Inflammatory macrophage treated with lipopolysaccharide for 1 hour (primary cell): ENCODE results near the gene EHD4.

ENCODE experiments used
- DNase-seq, 2 donors: peaks; one replicate each; pipeline ENCODE4 v3.0.0-alpha.2; 2020 to 2022

EHD4 gene

GRCh38 chr15:41853831-41854230 is 118.5 kb downstream of the EHD4 start:
- no peak for DNase-seq

- DNase-seq = no peak
Observed at GRCh38 chr15:41852736-41853590, 119.4 kb downstream of the EHD4 start.

- no peak for DNase-seq
Observed at GRCh38 chr15:41851755-41852370, 120.5 kb downstream of the EHD4 start.

- no peak for DNase-seq
Observed at GRCh38 chr15:41851167-41851523, 121.2 kb downstream of the EHD4 start.

- DNase-seq = no peak
Observed at GRCh38 chr15:41850482-41851166, 121.7 kb downstream of the EHD4 start.

GRCh38 chr15:41849861-41850260 is 122.5 kb downstream of the EHD4 start:
- no peak for DNase-seq

GRCh38 chr15:41849204-41849603 is 123.2 kb downstream of the EHD4 start:
- DNase-seq = no peak

- DNase-seq = peak in 1 of 2 donors; percentile 15
Observed at GRCh38 chr15:41848631-41849030, 123.7 kb downstream of the EHD4 start.

- no peak for DNase-seq
Observed at GRCh38 chr15:41847981-41848380, 124.4 kb downstream of the EHD4 start.

GRCh38 chr15:41847206-41847605 is 125.2 kb downstream of the EHD4 start:
- no peak for DNase-seq
